K562 (cell line): ENCODE data around the gene NFXL1. TPM values are rescaled to one million over a fixed set of nuclear protein-coding genes. Genes with fewer than 3 reads are reported as not detected.

Experiments used
- ATAC-seq: fragments of 200-7000 bp; cut with Tn5 transposase; 3 replicates; pipeline ENCODE4 v1.9.1; 2020; ENCODE audit warnings: moderate library complexity
- BruUV-seq: library from RNA; stranded (reverse); fragments of 400-500 nt; replicated peaks from 2 replicates; lab custom pipeline; 2021; lab: Mats Ljungman, UMichigan
- CTCF ChIA-PET: fragments of 300-600 bp; formaldehyde crosslinking; extraction: SDS; loops from one replicate; lab custom pipeline; 2021; ENCODE audit warnings: low intra/inter-chr PET ratio; lab: Yijun Ruan, JAX
- POLR2A ChIA-PET: fragments of 300-600, 350-650 bp; sonication (Branson Sonifier 250); formaldehyde crosslinking; extraction: SDS; loops from one replicate; lab custom pipeline; 2021; ENCODE audit warnings: antibody characterized with exemption, inconsistent platforms; lab: Yijun Ruan, JAX
- DNase-seq, 4 experiments: peaks; one replicate each; pipeline versions ENCODE4 v3.0.0 to v3.0.0-alpha.2; 2011 to 2018; ENCODE audit warnings: low spot score in 3 of 4, mixed read lengths in 3 of 4; ENCODE audit errors: extremely low read depth in 1 of 4
- FAIRE-seq: peaks from 2 replicates; lab custom pipeline; 2011; peaks lifted over from hg19 to GRCh38; lab: Jason Lieb, UNC
- H2AFZ ChIP-seq: 2 replicates; pipeline ENCODE4 v1.6.0; 2011; ENCODE audit warnings: low read depth, low read length, control low read depth, inconsistent platforms
- H3K27ac ChIP-seq: fragments of 200-600 bp; 3 replicates; pipeline ENCODE4 v1.8.0; 2011; ENCODE audit warnings: low read depth, mild to moderate bottlenecking, control low read depth, inconsistent platforms, low read length, moderate library complexity, mixed read lengths; ENCODE audit errors: extremely low read depth
- H3K27me3 ChIP-seq, 2 experiments: fragments of 300-600 bp in 1 of 2; 2 replicates in 1 of 2; 3 replicates in 1 of 2; pipeline versions ENCODE4 v1.6.0 to v1.8.0; 2011; ENCODE audit warnings: inconsistent platforms in 2 of 2, low read length in 2 of 2, mild to moderate bottlenecking in 1 of 2, mixed read lengths in 1 of 2, moderate library complexity in 1 of 2; ENCODE audit not compliant: control insufficient read depth in 2 of 2, insufficient read depth in 2 of 2
- H3K36me3 ChIP-seq: fragments of 300-600 bp; 3 replicates; pipeline ENCODE4 v1.8.0; 2011; ENCODE audit warnings: mild to moderate bottlenecking, low read length, inconsistent platforms; ENCODE audit not compliant: control insufficient read depth, insufficient read depth
- H3K4me1 ChIP-seq, 2 experiments: fragments of 200-600 bp in 1 of 2; replicated peaks in 1 of 2; 2 replicates in 1 of 2; 3 replicates in 1 of 2; pipeline versions ENCODE4 v1.5.1 to v1.8.0; 2011; ENCODE audit warnings: inconsistent platforms in 2 of 2, low read length in 2 of 2, mild to moderate bottlenecking in 1 of 2, mixed read lengths in 1 of 2, moderate library complexity in 1 of 2; ENCODE audit not compliant: control insufficient read depth in 2 of 2, insufficient read depth in 2 of 2
- H3K4me2 ChIP-seq: 2 replicates; pipeline ENCODE4 v1.6.1; 2011; ENCODE audit warnings: low read length, control low read depth, inconsistent platforms, mixed read lengths; ENCODE audit not compliant: insufficient read depth
- H3K4me3 ChIP-seq: fragments of 200-600 bp; sonication (generic), shearing (Covaris generic); 2 replicates; pipeline ENCODE4 v1.5.1; 2016; ENCODE audit warnings: control low read depth, inconsistent platforms
- H3K79me2 ChIP-seq: fragments of 200-600 bp; 3 replicates; pipeline ENCODE4 v1.8.0; 2011; ENCODE audit warnings: low read length, inconsistent platforms; ENCODE audit not compliant: control insufficient read depth, insufficient read depth
- H3K9ac ChIP-seq, 2 experiments: 2 replicates each; pipeline versions ENCODE4 v1.6.0 to v1.6.1; 2011; ENCODE audit warnings: low read depth in 2 of 2, low read length in 2 of 2, control low read depth in 1 of 2, inconsistent platforms in 1 of 2, mild to moderate bottlenecking in 1 of 2, mixed read lengths in 1 of 2; ENCODE audit not compliant: insufficient read depth in 1 of 2
- H3K9me1 ChIP-seq: one replicate; pipeline ENCODE4 v1.6.0; 2011; ENCODE audit warnings: inconsistent platforms, mild to moderate bottlenecking, low read length, moderate library complexity; ENCODE audit not compliant: control insufficient read depth, insufficient read depth
- H3K9me3 ChIP-seq: replicated peaks from 2 replicates; pipeline ENCODE4 v1.5.1; 2011; ENCODE audit warnings: low read depth, low read length, inconsistent platforms; ENCODE audit not compliant: control insufficient read depth, insufficient read depth
- H4K20me1 ChIP-seq: replicated peaks from 2 replicates; pipeline ENCODE4 v1.6.1; 2011; ENCODE audit warnings: low read length, inconsistent platforms, mixed read lengths; ENCODE audit not compliant: control insufficient read depth, insufficient read depth
- CC2D1A ChIP-seq: fragments of 450-650 bp; IDR thresholded peaks from 2 replicates; pipeline ENCODE4 v1.6.1; 2017; ENCODE audit warnings: mild to moderate bottlenecking
- FOXK1 ChIP-seq: sonication (generic); formaldehyde crosslinking; IDR thresholded peaks from 2 replicates; pipeline ENCODE4 v1.8.0; 2022; ENCODE audit warnings: missing genetic modification reagents, mild to moderate bottlenecking, borderline replicate concordance
- SRSF3 ChIP-seq: fragments of 200-400 bp; formaldehyde crosslinking; IDR thresholded peaks from 2 replicates; pipeline ENCODE4 v1.6.1; 2016; ENCODE audit warnings: mild to moderate bottlenecking, low read length, moderate library complexity; ENCODE audit not compliant: insufficient read depth
- TCF7L2 ChIP-seq: fragments of 150-350 bp; IDR thresholded peaks from 2 replicates; pipeline ENCODE4 v1.6.1; 2016; ENCODE audit warnings: low read depth, mild to moderate bottlenecking, low read length, moderate library complexity
- ZNF507 ChIP-seq: conservative IDR thresholded peaks from 2 replicates; pipeline ENCODE4 v1.6.1; 2017; ENCODE audit warnings: missing genetic modification characterization, missing compliant biosample characterization
- WGBS: fragments of 100-300 bp; shearing (Covaris generic); methylation state at CpG from one replicate; pipeline ENCODE4 v1.1.6; 2016; ENCODE audit warnings: low coverage, mixed read lengths; ENCODE audit not compliant: insufficient coverage; ENCODE audit errors: missing lambda C conversion rate; 5-methylcytosine and 5-hydroxymethylcytosine counted together
- in situ Hi-C: fragments of 300-500 bp; cut with MboI; formaldehyde crosslinking; loops from 4 replicates; pipeline ENCODE4 v1.15.0; 2018; ENCODE audit warnings: inconsistent platforms, mixed read lengths
- intact Hi-C: fragments of 100-400 bp; cut with micrococcal nuclease; formaldehyde crosslinking; loops from 2 replicates; pipeline ENCODE4 v1.14.2; 2022
- polyA plus RNA-seq, 8 experiments: library from polyadenylated mRNA; depleted of rRNA in 4 of 8; stranded (reverse) in 5 of 8; unstranded in 3 of 8; fragments of >200 nt; fragmentation: Nextera tagmentation in 2 of 8; fragmentation: Illumina TruSeq in 1 of 8; extraction: Ambion mirVana in 2 of 8; extraction: Trizol in 1 of 8; gene quantifications; 2 replicates each; pipeline versions ENCODE4 v1.2.1 to v1.2.3, GENCODE V29; 2011 to 2014; ENCODE audit warnings: inconsistent platforms in 1 of 8, missing spikeins in 1 of 8
- total RNA-seq, 7 experiments: library from RNA; depleted of rRNA in 6 of 7; stranded (reverse); fragments of >200 nt in 6 of 7; fragmentation: Illumina TruSeq in 2 of 7; extraction: Trizol in 2 of 7; gene quantifications; 2 replicates each; pipeline versions ENCODE4 v1.2.1 to v1.2.3, GENCODE V29; 2011 to 2021; ENCODE audit warnings: low replicate concordance in 1 of 7

The NFXL1 gene
- total and polyA plus RNA-seq, 9 of the 15 experiments (the other 6 are each of a cell fraction or from before 2014, with no cell fraction given), result 7.5 to 27.0 (median 10.6) TPM

- no peak for DNase-seq
- in situ Hi-C loops, result no loop called here
- Histone ChIP-seq H2AFZ (no peak overlapping the region), H3K4me1 (no peaks in the 10 kb centered on the region), H3K36me3 (no peaks in the 10 kb centered on the region), H3K4me2 (no peak overlapping the region), H4K20me1 (no peaks in the 10 kb centered on the region), H3K9ac (no peak overlapping the region), H3K79me2 (no peaks in the 10 kb centered on the region), H3K27me3 (peaks cover 4 to 8% of the 10 kb centered on the region in 2 experiments; a peak in 3 of 5 replicates), H3K27ac (no peak overlapping the region), H3K4me3 (no peak overlapping the region), H3K9me3 (no peaks in the 10 kb centered on the region), H3K9me1 (no peaks in the 10 kb centered on the region)
- no peak for FAIRE-seq
- intact Hi-C loops, result no loop called here
- ChIA-PET CTCF (interaction anchor here (0.6 kb wide), 1 partner anchor 111 kb away, joined by 3 read pairs; no protein-coding TSS in a partner anchor), POLR2A (interaction anchor here (0.6 to 1.4 kb wide), 2 partner anchors 9 to 1581 kb away, joined by 3 to 4 read pairs; no protein-coding TSS in a partner anchor)
- BruUV-seq, result no TSS peak
- ATAC-seq, result no peak
- WGBS, result 0% methylated on average over 2 of the region's 2 CpGs
- TF ChIP-seq TCF7L2 (no peak), ZNF507 (tag) (no peak), CC2D1A (no peak), FOXK1 (CRISPR knock-in tag) (no peak), SRSF3 (no peak)
These were observed 86.9 kb downstream of the NFXL1 start for GRCh38 chr4:47827343-47828047.
